ENCODE results near the gene IFI27.

GRCh38 chr14:94110552-94111181 is at the start of gene IFI27:
- no peak for TF ChIP-seq L3MBTL2 (conservative IDR thresholded peaks at IDR 0.05)
- TF ChIP-seq ZNF384 (IDR thresholded peaks at IDR 0.05) = no peak
- no peak for TF ChIP-seq ELF4 (IDR thresholded peaks at IDR 0.05)
- TF ChIP-seq LEF1 (IDR thresholded peaks at IDR 0.05; ENCODE audit: borderline replicate concordance) = no peak
- TF ChIP-seq TARDBP (IDR thresholded peaks at IDR 0.05) = no peak
- TF ChIP-seq PKNOX1 (IDR thresholded peaks at IDR 0.05) = no peak
- TF ChIP-seq FOXM1 (IDR thresholded peaks at IDR 0.05; ENCODE audit: borderline replicate concordance) = no peak
- TF ChIP-seq SP1 (IDR thresholded peaks at IDR 0.05) = no peak
- TF ChIP-seq FOXA1 (IDR thresholded peaks at IDR 0.05) = no peak
- no peak for TF ChIP-seq BHLHE40 (IDR thresholded peaks at IDR 0.05; ENCODE audit: borderline replicate concordance)
- no peak for TF ChIP-seq SUZ12 (IDR thresholded peaks at IDR 0.05)
